ENCODE data around the gene SRGAP2C.
"Not testable (repeated sequence)": the region's sequence is repeated elsewhere in the genome, so short reads cannot be mapped to it uniquely, and the experiment has no call there.

DNA sequence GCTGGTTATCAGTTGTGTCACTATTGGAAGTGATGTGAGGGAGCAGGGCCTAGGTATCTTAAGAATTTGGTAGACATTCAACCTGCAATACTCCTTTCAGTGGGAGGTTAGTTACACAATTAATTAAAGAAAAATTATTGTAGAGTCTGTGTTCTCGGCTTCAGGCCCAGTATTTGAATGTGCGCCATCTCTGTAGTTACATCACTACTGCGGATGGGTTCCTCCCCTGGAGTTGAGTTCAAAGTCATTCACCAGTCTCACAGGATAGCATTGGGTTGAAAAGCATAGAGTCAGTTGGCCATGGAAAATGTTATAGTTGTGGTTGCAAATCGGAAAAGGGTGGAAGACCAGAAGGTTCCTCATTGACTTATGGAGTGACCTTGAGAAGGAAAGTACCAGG is 111.8 kb downstream of the SRGAP2C start:
- TF ChIP-seq, protein P1, sequence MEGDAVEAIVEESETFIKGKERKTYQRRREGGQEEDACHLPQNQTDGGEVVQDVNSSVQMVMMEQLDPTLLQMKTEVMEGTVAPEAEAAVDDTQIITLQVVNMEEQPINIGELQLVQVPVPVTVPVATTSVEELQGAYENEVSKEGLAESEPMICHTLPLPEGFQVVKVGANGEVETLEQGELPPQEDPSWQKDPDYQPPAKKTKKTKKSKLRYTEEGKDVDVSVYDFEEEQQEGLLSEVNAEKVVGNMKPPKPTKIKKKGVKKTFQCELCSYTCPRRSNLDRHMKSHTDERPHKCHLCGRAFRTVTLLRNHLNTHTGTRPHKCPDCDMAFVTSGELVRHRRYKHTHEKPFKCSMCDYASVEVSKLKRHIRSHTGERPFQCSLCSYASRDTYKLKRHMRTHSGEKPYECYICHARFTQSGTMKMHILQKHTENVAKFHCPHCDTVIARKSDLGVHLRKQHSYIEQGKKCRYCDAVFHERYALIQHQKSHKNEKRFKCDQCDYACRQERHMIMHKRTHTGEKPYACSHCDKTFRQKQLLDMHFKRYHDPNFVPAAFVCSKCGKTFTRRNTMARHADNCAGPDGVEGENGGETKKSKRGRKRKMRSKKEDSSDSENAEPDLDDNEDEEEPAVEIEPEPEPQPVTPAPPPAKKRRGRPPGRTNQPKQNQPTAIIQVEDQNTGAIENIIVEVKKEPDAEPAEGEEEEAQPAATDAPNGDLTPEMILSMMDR (conservative IDR thresholded peaks at IDR 0.05): not testable (repeated sequence)
- not testable (repeated sequence) for TF ChIP-seq EZH2 (IDR thresholded peaks at IDR 0.05; ENCODE audit: low read depth)

Data from PC-9 (cell line).